Hepatic stellate cell (primary cell): Measurements from ENCODE around the gene EDDM3A.
"Not testable (repeated sequence)": the region's sequence is repeated elsewhere in the genome, so short reads cannot be mapped to it uniquely, and the experiment has no call there.

Experiments
- DNase-seq: peaks from one replicate; pipeline ENCODE4 v3.0.0; 2011; ENCODE audit warnings: low spot score

Gene EDDM3A, protein sequence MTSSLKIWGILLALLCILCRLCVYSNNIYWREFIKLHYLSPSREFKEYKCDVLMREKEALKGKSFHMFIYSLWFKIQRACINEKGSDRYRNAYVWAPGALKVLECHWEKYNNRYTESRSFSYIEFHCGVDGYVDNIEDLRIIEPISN

DNA sequence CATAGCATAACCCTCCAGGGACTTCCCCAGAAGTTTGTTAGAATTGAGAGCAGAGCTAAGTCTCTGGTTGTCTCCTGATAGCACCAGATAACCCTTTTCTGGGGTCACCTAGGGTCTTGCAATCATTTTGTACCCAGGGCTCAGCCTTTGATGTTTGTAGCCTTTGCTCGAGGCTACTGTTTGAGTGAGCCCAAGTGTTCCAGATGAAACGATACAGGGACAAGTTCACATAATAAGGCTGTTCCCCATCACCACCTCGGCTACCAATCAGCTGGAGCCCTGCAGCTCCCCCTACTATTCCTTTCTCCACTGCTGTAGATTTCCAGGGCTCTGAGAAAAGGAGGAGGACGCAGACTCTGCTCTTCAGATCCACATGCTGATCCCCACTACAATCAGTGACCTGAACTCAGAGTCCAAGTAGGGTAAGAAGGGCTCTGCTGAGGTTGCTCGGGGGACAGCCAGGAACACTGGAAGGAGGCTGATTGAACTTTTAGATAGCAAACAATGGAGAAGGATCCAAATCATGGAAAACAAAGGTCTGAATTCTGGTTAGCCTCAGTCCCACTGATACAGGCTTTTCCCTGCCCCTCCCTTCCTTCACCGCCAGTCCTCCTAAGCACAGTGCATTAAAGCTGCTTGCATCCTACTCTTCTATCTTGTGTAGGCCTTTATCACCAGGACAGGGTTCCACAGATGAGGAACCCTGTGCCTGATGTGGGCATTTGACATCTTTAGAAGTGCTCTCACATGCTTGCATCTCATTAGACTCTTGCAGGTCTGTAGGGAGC, at the start of gene EDDM3A:
TSS of gene EDDM3A (plus strand) at position 317 of the 788 bp plus-strand sequence. CDS start 1,694 bp downstream, outside the sequence.
- no peak for DNase-seq

GRCh38 chr14:20696764-20697163, 48.9 kb upstream of the EDDM3A start:
- no peak for DNase-seq

DNA sequence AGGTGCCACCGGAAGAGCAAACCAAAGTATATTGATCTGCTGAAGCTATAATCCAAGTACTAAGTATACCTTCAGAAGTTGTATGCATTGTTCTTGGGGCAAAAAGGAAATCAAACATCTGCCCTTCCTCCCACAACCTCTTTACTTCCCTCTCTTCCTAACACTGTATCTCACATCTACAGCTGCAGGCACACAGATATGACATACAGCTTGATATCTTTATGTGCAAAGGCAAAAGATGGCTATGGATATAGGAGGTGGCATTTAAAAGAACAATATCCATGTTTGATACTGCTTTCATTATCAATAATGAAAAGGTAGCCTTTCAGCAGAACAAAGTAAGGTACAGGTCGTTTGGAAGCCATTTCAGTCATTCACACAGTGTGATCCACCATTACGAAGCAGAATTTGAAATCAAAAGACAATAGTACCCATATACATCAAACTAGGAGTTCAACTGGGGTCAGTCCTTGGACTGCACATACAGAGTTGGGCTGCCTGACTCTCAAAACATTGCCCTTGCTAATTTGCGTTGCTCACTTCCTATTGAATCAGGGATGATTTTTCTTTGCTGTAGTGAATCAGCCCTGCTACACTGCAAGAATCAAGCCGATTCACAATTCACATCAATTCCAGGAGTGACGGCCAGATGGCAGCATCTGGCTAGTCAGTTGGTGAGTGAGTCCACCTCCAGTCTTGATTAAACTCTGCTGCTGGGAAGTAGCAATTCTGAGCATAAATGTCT, 48.2 kb upstream of the EDDM3A start:
- DNase-seq, result peak; percentile 71

- no peak for DNase-seq
Measured at GRCh38 chr14:20698018-20698329, 47.7 kb upstream of the EDDM3A start.

GRCh38 chr14:20698934-20699333, 46.8 kb upstream of the EDDM3A start:
- DNase-seq, result no peak

GRCh38 chr14:20699931-20700330, 45.8 kb upstream of the EDDM3A start:
- no peak for DNase-seq

DNA sequence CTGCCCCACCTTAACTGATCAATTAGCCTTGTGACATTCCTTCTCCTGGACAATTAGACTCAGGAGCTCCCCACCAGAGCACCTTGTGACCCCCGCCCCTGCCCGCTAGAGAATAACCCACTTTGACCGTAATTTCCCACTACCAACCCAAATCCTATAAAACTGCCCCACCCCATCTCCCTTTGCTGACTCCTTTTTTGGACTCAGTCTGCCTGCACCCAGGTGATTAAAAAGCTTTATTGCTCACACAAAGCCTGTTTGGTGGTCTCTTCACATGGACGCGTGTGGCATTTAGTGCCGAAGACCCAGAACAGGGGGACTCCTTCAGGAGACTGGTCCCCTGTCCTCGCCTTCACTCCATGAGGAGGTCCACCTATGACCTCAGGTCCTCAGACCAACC, 44.7 kb upstream of the EDDM3A start:
- DNase-seq, result not testable (repeated sequence)

- DNase-seq, result no peak
Measured at GRCh38 chr14:20706657-20707355, 38.9 kb upstream of the EDDM3A start.

DNA sequence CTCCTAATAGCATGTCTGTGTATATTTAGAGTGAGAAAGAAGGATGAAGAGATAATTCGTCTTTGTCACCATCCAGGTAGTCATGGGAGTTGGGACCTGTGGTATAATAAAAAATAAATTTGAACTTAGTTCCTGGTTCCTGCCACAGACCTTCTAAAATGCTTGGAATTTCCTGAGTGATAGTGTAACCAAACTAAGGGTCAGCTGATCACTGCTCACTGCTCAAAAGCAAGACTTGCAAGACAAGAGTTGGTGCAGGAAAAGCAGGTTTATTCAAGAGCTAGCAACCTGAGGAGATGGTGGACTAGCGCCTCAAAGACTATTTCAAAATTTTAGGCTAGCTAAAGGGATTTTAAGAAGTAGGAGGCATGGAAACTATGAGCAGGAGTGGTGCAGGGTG, 38.1 kb upstream of the EDDM3A start:
- peak; percentile 16 for DNase-seq

DNA sequence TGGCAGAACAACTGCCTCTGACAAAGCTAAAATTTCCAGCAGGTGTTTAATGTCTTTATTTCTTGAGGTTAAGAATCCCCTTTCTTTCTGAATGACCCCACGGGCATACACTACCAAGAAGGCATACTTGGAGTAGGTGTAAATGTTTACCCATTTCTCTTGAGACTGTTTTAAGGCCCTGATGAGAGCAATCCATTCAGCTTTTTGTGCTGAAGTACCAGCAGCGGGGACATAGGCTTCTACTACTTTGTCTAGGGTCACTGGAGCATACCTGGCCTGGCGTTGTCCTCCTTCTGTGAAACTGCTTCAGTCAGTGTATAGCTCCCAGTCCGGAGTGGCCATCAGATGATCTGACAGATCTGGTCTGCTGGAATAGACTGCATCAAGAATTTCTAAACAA, 34.4 kb upstream of the EDDM3A start:
- no peak for DNase-seq

- no peak for DNase-seq
Measured at GRCh38 chr14:20711685-20712084, 34.0 kb upstream of the EDDM3A start.

DNA sequence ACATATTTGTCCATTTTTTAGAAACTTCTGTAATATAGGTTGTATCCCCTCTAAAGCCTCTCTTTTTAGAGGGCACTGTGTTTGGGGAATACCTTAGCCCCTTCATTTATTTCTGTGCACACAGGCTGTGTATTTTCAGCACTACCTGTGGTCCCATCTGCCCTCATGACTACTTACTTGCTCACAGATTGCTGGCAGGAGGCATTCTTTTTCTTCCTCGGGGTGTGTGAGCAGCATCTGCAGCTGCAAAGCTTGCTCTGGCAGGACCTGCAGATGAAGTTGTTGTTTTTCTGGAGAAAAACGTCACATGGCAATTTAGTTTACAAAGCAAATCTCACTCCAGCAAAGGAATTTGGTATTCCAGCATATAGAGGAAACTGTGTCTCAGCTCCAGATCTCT, 32.8 kb upstream of the EDDM3A start:
- no peak for DNase-seq

DNA sequence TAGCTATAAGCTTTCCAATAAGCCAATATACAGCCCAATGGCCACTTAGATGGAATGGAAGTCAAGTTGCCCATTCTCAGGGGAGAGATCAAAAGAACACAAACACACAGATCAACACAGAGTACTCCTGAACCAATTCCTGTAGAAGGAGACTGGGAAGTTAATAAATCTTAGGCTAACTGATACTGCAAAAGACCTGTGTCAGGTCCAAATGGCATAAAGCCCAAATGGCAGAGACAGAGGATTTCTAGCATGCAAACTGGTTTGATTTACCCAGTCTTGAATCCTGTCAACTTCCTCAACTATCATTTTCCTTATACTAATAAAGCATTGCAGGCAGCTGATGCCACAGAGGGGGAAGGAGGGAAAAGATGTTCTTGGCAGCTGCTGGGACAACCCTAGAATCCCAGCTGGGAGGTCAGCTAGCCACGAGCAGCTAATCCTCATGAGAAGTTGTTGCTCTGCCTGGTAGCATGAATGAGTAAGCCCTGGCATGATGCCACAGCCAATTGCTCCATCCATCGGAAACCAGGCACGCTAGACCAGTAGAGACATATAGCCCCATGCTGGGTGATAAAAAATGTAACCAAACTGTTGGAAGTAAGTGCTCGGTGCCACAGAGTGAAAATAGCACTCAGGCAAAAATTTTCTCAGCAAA, 31.0 kb upstream of the EDDM3A start:
- DNase-seq, result peak; percentile 32

DNA sequence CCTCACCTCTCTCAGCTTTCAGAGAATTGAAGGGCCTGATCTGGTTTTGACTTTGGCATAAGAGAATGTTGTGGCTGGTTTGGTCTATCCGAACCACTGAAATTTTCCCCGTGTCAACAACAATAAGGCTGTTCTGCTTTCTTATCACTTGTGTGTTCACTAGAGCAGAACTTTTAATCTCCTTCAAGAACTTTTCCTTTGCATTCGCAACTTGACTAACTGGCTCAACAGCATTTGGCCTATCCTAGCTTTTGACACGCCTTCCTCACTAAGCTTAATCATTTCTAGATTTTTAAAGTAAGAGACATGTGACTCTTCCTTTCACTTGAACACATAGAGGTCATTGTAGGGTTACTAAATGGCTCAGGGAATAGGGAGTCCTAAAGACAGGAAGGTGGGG, 25.9 kb upstream of the EDDM3A start:
- DNase-seq, result no peak

DNA sequence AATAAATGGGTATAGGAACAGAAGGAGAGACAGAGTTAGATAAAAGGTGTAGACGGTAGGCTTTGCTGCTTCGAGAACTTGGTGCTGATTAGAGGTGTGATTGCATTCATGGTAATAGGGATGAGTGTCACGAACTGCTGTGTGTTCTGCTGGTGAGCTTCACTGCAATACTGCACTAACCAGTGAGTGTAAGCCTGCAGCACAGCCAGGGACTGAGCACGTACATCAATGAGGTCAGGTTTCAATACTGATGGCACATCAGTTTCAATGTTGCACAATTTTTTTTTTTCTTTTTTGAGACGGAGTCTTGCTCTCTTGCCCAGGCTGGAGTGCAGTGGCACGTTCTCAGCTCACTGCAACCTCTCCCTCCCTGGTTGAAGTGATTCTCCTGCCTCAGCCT, 24.9 kb upstream of the EDDM3A start:
- no peak for DNase-seq

DNA sequence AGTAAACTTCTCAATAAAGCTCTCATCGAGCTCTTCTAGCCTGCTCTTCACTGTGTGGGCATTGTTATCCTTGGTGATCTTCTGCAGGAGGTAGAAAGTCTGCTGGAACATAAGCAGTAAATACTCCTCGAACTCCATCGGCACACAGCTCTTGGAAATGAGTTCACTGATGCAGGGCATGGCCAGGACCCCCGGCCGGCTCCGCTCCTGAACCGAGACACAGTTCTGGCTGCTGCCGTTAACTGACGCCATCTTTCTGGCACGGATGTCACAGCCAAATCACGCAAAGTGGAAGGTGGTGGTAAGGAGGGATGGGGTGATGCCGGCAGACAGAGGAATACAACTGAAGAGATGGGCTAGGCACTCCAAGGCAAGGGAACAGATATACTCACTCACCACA, 23.7 kb upstream of the EDDM3A start:
- no peak for DNase-seq

- no peak for DNase-seq
Measured at GRCh38 chr14:20723488-20723887, 22.2 kb upstream of the EDDM3A start.

DNA sequence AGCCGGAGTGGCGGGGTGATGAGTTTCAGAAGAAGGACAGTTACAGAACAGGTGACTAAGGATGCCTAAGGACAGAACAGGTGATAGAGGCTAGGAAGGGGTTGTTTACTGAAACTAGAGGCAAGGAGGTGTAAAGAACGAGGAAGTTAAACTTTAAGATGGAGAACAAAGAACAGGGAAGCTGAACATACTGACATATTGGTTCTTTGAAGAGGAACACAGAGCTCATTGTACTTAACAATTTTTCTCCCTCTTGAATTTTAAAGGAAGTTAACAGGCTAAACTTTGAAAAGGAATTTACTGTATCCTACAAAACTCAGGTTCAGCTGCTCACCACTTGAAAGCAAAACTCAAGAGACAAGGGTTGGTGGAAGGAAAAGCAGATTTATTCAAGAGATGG, 19.6 kb upstream of the EDDM3A start:
- DNase-seq, result not testable (repeated sequence)

DNA sequence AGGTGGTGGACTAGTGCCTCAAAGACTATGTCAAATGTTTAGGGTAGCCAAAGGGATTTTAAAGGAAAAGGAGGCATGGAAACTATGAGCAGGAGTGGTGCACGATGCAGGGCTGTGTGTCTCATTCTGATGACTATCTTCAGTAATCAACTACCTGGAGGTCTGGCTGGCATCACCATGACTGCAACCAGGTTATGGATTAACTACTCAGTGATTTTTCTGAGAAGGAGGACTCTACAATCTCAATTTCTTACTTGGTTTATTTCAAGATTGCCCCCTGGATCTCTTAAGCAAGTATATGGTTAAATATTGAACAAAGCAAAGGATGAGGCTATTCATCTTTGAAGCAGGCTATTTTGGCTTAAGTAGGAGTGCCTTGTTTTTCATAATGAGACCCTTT, 19.2 kb upstream of the EDDM3A start:
- no peak for DNase-seq

GRCh38 chr14:20730891-20731290, 14.8 kb upstream of the EDDM3A start:
- no peak for DNase-seq

DNA sequence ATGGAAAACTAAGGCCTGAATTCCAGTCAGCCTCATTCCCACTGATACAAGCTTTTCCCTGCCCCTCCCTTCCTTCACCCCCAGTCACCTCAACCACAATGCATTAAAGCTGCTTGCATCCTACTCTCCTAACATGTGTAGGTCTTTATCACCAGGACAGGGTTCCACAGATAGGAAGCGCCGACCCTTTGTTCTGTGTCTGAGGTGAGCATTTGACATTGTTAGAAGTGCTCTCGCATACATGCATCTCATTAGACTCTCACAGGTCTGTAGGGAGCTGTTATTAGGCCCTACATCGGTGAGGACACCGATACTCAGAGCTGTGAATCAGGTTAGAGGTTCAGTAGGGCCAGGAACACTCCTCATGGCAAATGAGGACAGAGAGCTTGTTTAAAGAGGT, 13.2 kb upstream of the EDDM3A start:
- DNase-seq, result no peak

DNA sequence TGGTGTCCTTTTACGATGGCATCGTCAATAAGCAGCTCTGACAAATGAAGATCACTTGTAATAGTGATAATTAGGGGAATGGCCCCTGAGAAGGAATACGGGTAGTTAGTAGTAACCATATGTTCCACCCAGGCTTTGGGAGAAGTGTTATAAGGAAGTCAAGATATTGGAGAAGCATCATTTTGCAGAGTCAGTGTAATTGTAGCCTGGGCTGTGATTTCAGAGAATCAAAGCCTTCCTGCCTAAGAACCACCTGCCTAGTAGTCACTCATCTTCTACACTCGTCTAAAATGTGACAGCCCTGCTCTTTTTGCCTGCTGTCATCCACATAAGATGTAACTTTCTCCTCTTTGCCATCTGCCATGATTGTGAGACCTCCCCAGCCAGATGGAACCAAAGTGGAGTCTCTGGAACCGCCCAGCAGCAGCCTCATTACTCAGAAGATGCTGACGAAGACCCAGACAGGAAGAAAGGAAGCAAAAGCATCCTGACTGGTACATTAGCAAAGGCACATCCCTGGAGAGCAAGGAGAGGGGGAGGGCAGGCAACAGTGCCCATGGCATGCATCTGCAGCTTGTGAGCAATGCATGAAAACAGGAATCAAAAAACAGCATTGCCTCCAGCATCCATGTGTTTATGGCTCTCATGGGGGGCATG, 12.6 kb upstream of the EDDM3A start:
- no peak for DNase-seq
